ENCODE data around the gene LRRC14B. TPM values are rescaled to one million over a fixed set of nuclear protein-coding genes. Genes with fewer than 3 reads are reported as not detected.

The LRRC14B gene
- total and polyA plus RNA-seq, 2 experiments from 2014 or later: not detected

DNA sequence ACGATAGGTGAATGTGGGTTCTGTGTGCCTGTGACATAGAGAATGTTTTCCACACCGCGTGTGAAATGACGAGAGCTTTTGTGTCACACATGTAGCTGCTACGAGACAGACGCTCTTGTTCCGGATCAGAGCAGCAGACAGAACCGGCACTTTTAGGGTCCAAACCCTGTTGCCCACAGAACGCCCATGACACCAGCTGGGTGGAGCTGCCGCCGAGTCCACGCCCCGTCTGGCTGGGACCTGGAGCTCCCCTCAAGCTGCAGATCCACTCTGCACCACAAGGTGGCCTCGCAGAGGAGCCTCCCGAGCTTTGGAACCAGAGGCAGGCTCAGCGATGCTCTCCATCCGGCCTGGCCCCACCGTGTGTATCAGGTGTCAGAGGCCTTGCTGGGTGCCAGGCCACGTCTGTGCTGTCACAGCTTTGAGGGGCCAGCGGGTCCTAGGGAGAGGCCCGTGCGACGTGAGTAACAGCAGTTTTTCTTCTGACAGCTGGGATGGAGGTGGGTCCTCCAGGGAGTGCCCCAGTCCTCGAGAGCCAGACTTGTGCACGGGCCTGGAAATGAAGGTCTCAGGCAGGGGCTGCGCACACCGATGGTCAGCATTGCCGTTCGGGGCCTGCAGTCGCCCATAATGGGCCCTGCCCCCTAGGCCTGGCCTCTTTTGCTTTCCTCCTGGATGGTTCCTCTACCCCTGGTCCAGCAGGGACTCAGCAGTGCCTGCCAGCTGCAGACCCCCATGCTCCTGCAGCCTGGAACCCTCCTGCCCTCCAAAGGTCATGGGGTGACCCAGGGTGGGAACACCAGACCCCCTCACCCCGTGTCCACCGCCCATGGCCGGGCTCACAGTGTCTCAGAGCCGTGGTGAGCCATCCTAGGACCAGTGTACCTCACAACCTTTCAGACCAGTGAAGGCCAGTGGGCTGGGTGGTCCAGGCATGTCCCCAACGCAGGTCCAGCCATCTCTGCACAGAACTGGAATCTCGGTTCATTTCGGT is 2.5 kb upstream of the LRRC14B start:
- no peaks in the 10 kb centered on the region; the same call in 2 of the 3 replicates for H3K9me3 Mint-ChIP-seq
- Histone ChIP-seq H3K27me3 (ENCODE audit: insufficient read depth) (no peaks in the 10 kb centered on the region), H3K27ac (ENCODE audit: low read depth) (no peak overlapping the region), H4K20me1 (replicated peaks; ENCODE audit: insufficient read depth) (no peaks in the 10 kb centered on the region; the same call in 1 of the 2 replicates), H3K36me3 (ENCODE audit: insufficient read depth) (no peaks in the 10 kb centered on the region), H3K4me2 (no peak overlapping the region), H3K4me1 (ENCODE audit: insufficient read depth) (no peaks in the 10 kb centered on the region; the same call in 1 of the 2 replicates), H3K4me3 (no peak overlapping the region), H3K9me2 (ENCODE audit: insufficient read depth) (no peaks in the 10 kb centered on the region), H2AFZ (no peak overlapping the region), H3F3A (replicated peaks; ENCODE audit: low read depth) (0 out of 2 replicates have a peak, but pooled peaks cover 2% of the 10 kb centered on the region), H3K79me2 (replicated peaks; ENCODE audit: insufficient read depth) (no peaks in the 10 kb centered on the region)
- peaks cover 16% of the 10 kb centered on the region for H3K4me1 Mint-ChIP-seq
- H3K4me3 Mint-ChIP-seq: peak overlapping the region; percentile 16; the same call in 1 of the 3 replicates
- ATAC-seq (peak; percentile 86), DNase-seq (ENCODE audit: low spot score) (peak; percentile 96)
- no peaks in the 10 kb centered on the region; the same call in 2 of the 3 replicates for H3K36me3 Mint-ChIP-seq (ENCODE audit: low read depth)
- TF ChIP-seq POLR2AphosphoS5 (IDR thresholded peaks at IDR 0.05; ENCODE audit: low read depth) (0 out of 2 replicates have a peak, but pooled peaks have one; percentile 15), EZH2 (IDR thresholded peaks at IDR 0.05; ENCODE audit: low read depth, unreplicated experiment) (no peak), EZH2phosphoT487 (IDR thresholded peaks at IDR 0.05; ENCODE audit: unreplicated experiment) (no peak)
- TF ChIP-seq, protein P1, sequence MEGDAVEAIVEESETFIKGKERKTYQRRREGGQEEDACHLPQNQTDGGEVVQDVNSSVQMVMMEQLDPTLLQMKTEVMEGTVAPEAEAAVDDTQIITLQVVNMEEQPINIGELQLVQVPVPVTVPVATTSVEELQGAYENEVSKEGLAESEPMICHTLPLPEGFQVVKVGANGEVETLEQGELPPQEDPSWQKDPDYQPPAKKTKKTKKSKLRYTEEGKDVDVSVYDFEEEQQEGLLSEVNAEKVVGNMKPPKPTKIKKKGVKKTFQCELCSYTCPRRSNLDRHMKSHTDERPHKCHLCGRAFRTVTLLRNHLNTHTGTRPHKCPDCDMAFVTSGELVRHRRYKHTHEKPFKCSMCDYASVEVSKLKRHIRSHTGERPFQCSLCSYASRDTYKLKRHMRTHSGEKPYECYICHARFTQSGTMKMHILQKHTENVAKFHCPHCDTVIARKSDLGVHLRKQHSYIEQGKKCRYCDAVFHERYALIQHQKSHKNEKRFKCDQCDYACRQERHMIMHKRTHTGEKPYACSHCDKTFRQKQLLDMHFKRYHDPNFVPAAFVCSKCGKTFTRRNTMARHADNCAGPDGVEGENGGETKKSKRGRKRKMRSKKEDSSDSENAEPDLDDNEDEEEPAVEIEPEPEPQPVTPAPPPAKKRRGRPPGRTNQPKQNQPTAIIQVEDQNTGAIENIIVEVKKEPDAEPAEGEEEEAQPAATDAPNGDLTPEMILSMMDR (conservative IDR thresholded peaks at IDR 0.05; ENCODE audit: low read depth in 2 of 2): peak; percentile 73 to 92
- H3K27me3 Mint-ChIP-seq (ENCODE audit: insufficient read depth, low read depth, poor library complexity): peaks cover 16% of the 10 kb centered on the region
- no peak overlapping the region for H3K27ac Mint-ChIP-seq

DNA sequence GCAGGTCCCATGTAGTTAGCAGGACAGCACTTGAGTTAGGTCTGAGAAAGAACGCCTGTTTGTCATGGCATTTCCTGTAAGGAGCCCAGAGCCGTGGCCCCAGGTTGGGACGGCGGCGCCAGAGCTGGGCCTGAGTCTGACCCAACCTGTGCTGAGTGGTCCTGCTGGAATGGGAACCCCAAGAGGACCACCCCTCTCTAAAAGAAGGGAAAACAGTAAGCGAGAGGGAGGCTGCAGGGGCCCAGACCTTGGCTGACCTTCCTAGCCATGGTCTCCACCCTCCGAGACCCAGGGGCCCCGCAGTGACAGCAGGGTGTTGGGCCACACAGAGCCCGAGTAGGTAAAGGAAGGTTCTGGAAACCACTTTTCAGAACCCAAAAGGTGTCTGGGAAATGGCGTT is 1.8 kb upstream of the LRRC14B start:
- Mint-ChIP-seq H3K36me3 (ENCODE audit: low read depth) (no peaks in the 10 kb centered on the region; the same call in 2 of the 3 replicates), H3K27me3 (ENCODE audit: insufficient read depth, low read depth, poor library complexity) (peaks cover 16% of the 10 kb centered on the region), H3K9me3 (no peaks in the 10 kb centered on the region; the same call in 2 of the 3 replicates), H3K4me3 (no peak overlapping the region), H3K27ac (no peak overlapping the region), H3K4me1 (peaks cover 16% of the 10 kb centered on the region)
- Histone ChIP-seq H3K79me2 (replicated peaks; ENCODE audit: insufficient read depth) (no peaks in the 10 kb centered on the region), H3K4me1 (ENCODE audit: insufficient read depth) (no peaks in the 10 kb centered on the region; the same call in 1 of the 2 replicates), H3K4me3 (no peak overlapping the region), H3K4me2 (no peak overlapping the region), H3K36me3 (ENCODE audit: insufficient read depth) (no peaks in the 10 kb centered on the region), H3F3A (replicated peaks; ENCODE audit: low read depth) (0 out of 2 replicates have a peak, but pooled peaks cover 2% of the 10 kb centered on the region), H3K9me2 (ENCODE audit: insufficient read depth) (no peaks in the 10 kb centered on the region), H3K27ac (ENCODE audit: low read depth) (no peak overlapping the region), H2AFZ (no peak overlapping the region), H3K27me3 (ENCODE audit: insufficient read depth) (no peaks in the 10 kb centered on the region), H4K20me1 (replicated peaks; ENCODE audit: insufficient read depth) (no peaks in the 10 kb centered on the region; the same call in 1 of the 2 replicates)
- DNase-seq (ENCODE audit: low spot score): no peak
- ATAC-seq: no peak
- TF ChIP-seq, protein P1 (conservative IDR thresholded peaks at IDR 0.05; ENCODE audit: low read depth in 2 of 2): no peak
- no peak for TF ChIP-seq CREB1 (CRISPR knock-in tag; IDR thresholded peaks at IDR 0.05; ENCODE audit: low read depth)
- TF ChIP-seq, protein P2, sequence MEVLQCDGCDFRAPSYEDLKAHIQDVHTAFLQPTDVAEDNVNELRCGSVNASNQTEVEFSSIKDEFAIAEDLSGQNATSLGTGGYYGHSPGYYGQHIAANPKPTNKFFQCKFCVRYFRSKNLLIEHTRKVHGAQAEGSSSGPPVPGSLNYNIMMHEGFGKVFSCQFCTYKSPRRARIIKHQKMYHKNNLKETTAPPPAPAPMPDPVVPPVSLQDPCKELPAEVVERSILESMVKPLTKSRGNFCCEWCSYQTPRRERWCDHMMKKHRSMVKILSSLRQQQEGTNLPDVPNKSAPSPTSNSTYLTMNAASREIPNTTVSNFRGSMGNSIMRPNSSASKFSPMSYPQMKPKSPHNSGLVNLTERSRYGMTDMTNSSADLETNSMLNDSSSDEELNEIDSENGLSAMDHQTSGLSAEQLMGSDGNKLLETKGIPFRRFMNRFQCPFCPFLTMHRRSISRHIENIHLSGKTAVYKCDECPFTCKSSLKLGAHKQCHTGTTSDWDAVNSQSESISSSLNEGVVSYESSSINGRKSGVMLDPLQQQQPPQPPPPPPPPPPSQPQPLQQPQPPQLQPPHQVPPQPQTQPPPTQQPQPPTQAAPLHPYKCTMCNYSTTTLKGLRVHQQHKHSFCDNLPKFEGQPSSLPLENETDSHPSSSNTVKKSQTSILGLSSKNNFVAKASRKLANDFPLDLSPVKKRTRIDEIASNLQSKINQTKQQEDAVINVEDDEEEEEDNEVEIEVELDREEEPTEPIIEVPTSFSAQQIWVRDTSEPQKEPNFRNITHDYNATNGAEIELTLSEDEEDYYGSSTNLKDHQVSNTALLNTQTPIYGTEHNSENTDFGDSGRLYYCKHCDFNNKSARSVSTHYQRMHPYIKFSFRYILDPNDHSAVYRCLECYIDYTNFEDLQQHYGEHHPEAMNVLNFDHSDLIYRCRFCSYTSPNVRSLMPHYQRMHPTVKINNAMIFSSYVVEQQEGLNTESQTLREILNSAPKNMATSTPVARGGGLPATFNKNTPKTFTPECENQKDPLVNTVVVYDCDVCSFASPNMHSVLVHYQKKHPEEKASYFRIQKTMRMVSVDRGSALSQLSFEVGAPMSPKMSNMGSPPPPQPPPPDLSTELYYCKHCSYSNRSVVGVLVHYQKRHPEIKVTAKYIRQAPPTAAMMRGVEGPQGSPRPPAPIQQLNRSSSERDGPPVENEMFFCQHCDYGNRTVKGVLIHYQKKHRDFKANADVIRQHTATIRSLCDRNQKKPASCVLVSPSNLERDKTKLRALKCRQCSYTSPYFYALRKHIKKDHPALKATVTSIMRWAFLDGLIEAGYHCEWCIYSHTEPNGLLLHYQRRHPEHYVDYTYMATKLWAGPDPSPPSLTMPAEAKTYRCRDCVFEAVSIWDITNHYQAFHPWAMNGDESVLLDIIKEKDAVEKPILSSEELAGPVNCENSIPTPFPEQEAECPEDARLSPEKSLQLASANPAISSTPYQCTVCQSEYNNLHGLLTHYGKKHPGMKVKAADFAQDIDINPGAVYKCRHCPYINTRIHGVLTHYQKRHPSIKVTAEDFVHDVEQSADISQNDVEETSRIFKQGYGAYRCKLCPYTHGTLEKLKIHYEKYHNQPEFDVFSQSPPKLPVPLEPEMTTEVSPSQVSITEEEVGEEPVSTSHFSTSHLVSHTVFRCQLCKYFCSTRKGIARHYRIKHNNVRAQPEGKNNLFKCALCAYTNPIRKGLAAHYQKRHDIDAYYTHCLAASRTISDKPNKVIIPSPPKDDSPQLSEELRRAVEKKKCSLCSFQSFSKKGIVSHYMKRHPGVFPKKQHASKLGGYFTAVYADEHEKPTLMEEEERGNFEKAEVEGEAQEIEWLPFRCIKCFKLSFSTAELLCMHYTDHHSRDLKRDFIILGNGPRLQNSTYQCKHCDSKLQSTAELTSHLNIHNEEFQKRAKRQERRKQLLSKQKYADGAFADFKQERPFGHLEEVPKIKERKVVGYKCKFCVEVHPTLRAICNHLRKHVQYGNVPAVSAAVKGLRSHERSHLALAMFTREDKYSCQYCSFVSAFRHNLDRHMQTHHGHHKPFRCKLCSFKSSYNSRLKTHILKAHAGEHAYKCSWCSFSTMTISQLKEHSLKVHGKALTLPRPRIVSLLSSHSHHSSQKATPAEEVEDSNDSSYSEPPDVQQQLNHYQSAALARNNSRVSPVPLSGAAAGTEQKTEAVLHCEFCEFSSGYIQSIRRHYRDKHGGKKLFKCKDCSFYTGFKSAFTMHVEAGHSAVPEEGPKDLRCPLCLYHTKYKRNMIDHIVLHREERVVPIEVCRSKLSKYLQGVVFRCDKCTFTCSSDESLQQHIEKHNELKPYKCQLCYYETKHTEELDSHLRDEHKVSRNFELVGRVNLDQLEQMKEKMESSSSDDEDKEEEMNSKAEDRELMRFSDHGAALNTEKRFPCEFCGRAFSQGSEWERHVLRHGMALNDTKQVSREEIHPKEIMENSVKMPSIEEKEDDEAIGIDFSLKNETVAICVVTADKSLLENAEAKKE (CRISPR knock-in tag; IDR thresholded peaks at IDR 0.05): no peak
- no peak for TF ChIP-seq JUNB (IDR thresholded peaks at IDR 0.05; ENCODE audit: unreplicated experiment)
- no peak for TF ChIP-seq EZH2phosphoT487 (IDR thresholded peaks at IDR 0.05; ENCODE audit: unreplicated experiment)

All from GM23338 (cell line).